ENCODE results near the gene AUNIP. TPM values are rescaled to one million over a fixed set of nuclear protein-coding genes. Genes with fewer than 3 reads are reported as not detected.

AUNIP gene
- polyA plus RNA-seq, 1 experiment = 1.4 TPM

DNA sequence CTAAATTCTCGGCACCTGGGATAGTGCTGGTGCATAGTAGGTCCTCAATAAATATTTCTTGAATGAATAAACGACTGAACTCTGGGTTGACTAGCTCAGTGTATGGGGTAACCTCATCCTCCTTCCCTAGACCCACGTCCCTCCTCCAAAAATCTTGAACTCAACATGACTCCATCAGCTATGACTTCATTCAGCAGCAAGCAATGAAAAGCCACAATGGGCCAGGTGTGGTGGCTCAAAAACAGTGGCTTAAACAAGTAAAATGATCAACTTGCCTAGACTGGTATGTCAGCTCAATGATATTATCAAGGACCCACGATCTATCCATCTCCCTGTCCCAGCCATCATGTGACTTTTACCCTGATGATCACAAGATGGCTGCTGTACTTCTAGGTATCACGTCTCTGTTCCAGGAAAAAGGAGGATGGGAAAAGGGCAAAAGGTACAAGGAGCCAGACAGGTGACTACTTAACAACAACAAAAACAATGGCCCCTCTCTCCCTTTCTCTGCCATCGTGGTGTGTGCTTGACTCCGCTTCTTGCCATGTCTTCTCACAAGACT, 29.2 kb upstream of the AUNIP start:
- H3K27me3 ChIP-seq (ENCODE audit: control insufficient read depth, insufficient read depth, low read length) = no peaks in the 10 kb centered on the region
- no peak overlapping the region for H3K4me3 ChIP-seq (ENCODE audit: low read depth, low read length)
- no peaks in the 10 kb centered on the region for H3K36me3 ChIP-seq (ENCODE audit: control insufficient read depth, insufficient read depth, low read length)
- CTCF ChIA-PET = interaction anchor here (0.7 to 3.4 kb wide), 3 partner anchors 8 to 109 kb away, joined by 3 to 12 read pairs (median 4); partner anchors contain the start of gene PAFAH2
- POLR2A ChIA-PET = no interaction called here
- TF ChIP-seq, protein P1, sequence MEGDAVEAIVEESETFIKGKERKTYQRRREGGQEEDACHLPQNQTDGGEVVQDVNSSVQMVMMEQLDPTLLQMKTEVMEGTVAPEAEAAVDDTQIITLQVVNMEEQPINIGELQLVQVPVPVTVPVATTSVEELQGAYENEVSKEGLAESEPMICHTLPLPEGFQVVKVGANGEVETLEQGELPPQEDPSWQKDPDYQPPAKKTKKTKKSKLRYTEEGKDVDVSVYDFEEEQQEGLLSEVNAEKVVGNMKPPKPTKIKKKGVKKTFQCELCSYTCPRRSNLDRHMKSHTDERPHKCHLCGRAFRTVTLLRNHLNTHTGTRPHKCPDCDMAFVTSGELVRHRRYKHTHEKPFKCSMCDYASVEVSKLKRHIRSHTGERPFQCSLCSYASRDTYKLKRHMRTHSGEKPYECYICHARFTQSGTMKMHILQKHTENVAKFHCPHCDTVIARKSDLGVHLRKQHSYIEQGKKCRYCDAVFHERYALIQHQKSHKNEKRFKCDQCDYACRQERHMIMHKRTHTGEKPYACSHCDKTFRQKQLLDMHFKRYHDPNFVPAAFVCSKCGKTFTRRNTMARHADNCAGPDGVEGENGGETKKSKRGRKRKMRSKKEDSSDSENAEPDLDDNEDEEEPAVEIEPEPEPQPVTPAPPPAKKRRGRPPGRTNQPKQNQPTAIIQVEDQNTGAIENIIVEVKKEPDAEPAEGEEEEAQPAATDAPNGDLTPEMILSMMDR (IDR thresholded peaks at IDR 0.05; ENCODE audit: insufficient read depth, low read depth, low read length) = no peak
- no peak for DNase-seq (ENCODE audit: low read depth)

DNA sequence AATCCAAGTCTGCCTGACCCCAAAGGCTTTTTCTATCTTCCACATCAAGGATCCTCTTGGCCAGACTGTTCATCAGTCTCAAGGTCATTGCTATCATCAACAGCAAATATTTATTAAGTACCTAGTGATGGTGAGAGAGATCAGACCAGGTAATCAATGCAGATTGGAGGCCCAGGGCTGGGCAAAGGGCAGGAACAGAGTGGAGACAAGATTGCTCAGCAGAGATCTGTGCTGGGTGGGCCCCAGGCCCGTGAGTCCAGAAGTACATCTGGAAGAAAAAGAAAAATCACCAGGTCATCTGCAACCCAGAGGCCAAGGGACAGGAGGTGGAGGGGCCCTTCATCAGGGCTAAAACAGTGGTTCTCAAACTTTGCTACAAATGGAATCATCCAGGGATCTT, 26.3 kb upstream of the AUNIP start:
- Histone ChIP-seq H3K4me3 (ENCODE audit: low read depth, low read length) (no peak overlapping the region), H3K27me3 (ENCODE audit: control insufficient read depth, insufficient read depth, low read length) (no peaks in the 10 kb centered on the region), H3K36me3 (ENCODE audit: control insufficient read depth, insufficient read depth, low read length) (no peaks in the 10 kb centered on the region; the same call in 1 of the 2 replicates)
- CTCF ChIA-PET = interaction anchor here (0.7 kb wide), 1 partner anchor 112 kb away, joined by 3 read pairs; the partner anchor contains the start of gene PAFAH2
- POLR2A ChIA-PET = no interaction called here
- TF ChIP-seq, protein P1 (IDR thresholded peaks at IDR 0.05; ENCODE audit: insufficient read depth, low read depth, low read length) = no peak
- DNase-seq (ENCODE audit: low read depth) = no peak

DNA sequence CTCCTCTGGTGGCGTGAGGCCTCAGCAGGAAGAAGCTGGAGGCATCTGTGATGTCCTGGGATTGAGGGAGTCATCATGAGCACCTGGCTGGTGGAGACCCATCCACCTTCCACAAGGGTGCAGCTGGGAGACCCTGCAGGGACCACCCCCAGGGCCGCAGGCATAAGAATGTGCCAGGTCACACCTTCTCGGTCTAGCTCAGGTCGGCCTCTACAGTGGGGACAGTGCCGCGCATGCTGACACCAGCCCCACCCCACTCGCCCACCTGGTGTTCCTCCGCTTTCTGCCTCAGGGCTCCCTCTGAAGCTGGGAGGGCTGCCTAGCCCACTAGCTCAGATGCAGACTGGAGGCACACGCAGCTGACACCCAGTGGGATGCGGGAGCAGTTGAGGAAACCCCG, 22.0 kb upstream of the AUNIP start:
- no peaks in the 10 kb centered on the region for H3K27me3 ChIP-seq (ENCODE audit: control insufficient read depth, insufficient read depth, low read length)
- H3K4me3 ChIP-seq (ENCODE audit: low read depth, low read length) = no peak overlapping the region
- CTCF ChIA-PET = interaction anchor here (1.1 to 2.3 kb wide), 2 partner anchors 8 to 36 kb away, joined by 4 to 12 read pairs; no protein-coding TSS in a partner anchor
- TF ChIP-seq, protein P1 (IDR thresholded peaks at IDR 0.05; ENCODE audit: insufficient read depth, low read depth, low read length) = no peak
- POLR2A ChIA-PET = no interaction called here
- no peak for DNase-seq (ENCODE audit: low read depth)
- no peaks in the 10 kb centered on the region; the same call in 1 of the 2 replicates for H3K36me3 ChIP-seq (ENCODE audit: control insufficient read depth, insufficient read depth, low read length)

DNA sequence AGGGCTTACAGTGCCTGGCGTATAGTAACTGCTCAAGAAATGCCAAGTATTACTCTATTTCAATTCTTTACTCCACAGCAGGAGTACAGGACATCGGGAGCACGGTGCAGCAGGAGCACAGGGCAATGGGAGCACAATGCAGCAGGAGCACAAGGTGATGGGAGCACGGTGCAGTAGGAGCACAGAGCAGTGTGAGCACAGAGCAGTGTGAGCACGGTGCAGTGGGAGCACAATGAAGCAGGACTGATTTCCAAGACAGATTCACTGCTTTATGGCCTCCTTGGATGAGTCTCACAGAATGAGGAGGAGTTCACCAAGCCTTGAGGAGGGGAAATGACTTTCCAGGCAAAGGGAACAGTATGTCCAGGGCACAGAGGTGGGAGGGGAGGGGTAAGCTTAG, 21.3 kb upstream of the AUNIP start:
- Histone ChIP-seq H3K36me3 (ENCODE audit: control insufficient read depth, insufficient read depth, low read length) (no peaks in the 10 kb centered on the region; the same call in 1 of the 2 replicates), H3K27me3 (ENCODE audit: control insufficient read depth, insufficient read depth, low read length) (no peaks in the 10 kb centered on the region), H3K4me3 (ENCODE audit: low read depth, low read length) (no peak overlapping the region)
- POLR2A ChIA-PET = no interaction called here
- CTCF ChIA-PET = interaction anchor here (2.3 kb wide), 1 partner anchor 9 kb away, joined by 12 read pairs; no protein-coding TSS in a partner anchor
- TF ChIP-seq, protein P1 (IDR thresholded peaks at IDR 0.05; ENCODE audit: insufficient read depth, low read depth, low read length) = no peak
- DNase-seq (ENCODE audit: low read depth) = no peak

DNA sequence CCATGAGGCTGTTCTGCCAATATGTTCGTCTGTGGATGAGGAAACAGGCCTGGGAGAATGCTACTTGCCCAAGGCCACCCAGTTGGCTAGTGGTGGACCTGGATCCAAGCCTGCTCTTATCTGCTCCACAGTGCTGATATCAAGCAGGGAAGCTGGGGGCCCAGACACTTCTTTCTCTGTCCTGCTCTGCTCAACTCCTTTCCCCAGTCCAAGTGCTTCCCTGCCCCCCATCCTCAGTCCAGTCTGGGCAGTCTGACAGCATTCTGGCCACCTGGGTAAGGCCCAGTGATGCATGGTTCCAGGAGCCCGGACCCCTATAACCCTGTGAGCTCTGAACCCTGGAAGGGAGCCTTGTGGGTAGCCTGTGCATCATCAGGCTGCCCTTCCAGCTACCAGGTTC, 20.4 kb upstream of the AUNIP start:
- ChIA-PET POLR2A (interaction anchor here (0.7 kb wide), 1 partner anchor 13 kb away, joined by 3 read pairs; no protein-coding TSS in a partner anchor), CTCF (interaction anchor here (1.4 to 2.3 kb wide), 2 partner anchors 10 to 13 kb away, joined by 3 to 12 read pairs; no protein-coding TSS in a partner anchor)
- TF ChIP-seq, protein P1 (IDR thresholded peaks at IDR 0.05; ENCODE audit: insufficient read depth, low read depth, low read length) = no peak
- H3K4me3 ChIP-seq (ENCODE audit: low read depth, low read length) = no peak overlapping the region
- DNase-seq (ENCODE audit: low read depth) = no peak
- H3K36me3 ChIP-seq (ENCODE audit: control insufficient read depth, insufficient read depth, low read length) = no peaks in the 10 kb centered on the region; the same call in 1 of the 2 replicates
- H3K27me3 ChIP-seq (ENCODE audit: control insufficient read depth, insufficient read depth, low read length) = no peaks in the 10 kb centered on the region

Data from BJ (cell line).